Measurements from ENCODE around the gene POLR3E. TPM values are rescaled to one million over a fixed set of nuclear protein-coding genes. Genes with fewer than 3 reads are reported as not detected.

The POLR3E gene
- total and polyA plus RNA-seq, 4 donors, result 16.0 to 42.9 (median 18.3) TPM

DNA sequence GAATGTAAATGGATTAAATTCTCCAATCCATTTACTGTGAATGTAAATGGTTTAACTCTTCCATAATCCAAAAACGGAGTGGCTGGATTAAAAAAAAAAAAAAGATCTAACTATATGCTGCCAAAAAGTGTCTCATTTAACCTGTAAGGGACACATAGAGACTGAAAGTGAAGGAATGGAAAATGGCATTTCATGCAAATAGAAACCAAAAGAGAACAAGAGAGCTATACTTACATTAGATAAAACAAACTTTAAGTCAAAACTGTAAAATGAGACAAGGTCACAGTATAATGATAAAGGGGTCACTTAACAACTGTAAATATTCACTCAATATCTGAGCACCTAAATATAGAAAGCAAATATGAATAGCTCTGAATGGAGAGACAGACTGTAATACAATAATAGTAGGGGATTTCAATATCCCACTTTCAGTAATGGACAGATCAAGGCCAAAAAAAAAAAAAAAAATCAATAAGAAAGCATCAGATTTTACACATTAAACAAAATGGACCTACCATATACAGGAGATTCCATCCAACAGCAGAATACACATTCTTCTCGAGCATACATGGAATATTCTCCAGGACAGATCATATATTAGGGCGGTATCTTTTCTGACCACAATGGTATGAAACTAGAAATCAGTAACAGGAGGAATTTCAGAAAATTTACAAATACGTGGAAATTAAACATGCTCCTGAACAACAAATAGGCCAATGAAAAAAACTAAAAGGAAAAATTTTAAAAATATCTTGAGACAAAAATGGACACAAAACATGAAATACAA, 40.8 kb downstream of the POLR3E start:
- DNase-seq (ENCODE audit: low spot score), result no peak
- no peaks in the 10 kb centered on the region for H3K4me1 ChIP-seq (ENCODE audit: control insufficient read depth in 4 of 4, insufficient read depth in 4 of 4, low read length in 3 of 4)
- 97% methylated on average over 4 of the region's 4 CpGs for WGBS
- TF ChIP-seq, protein P1, sequence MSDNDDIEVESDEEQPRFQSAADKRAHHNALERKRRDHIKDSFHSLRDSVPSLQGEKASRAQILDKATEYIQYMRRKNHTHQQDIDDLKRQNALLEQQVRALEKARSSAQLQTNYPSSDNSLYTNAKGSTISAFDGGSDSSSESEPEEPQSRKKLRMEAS (IDR thresholded peaks at IDR 0.05), result no peak
- TF ChIP-seq, protein P2, sequence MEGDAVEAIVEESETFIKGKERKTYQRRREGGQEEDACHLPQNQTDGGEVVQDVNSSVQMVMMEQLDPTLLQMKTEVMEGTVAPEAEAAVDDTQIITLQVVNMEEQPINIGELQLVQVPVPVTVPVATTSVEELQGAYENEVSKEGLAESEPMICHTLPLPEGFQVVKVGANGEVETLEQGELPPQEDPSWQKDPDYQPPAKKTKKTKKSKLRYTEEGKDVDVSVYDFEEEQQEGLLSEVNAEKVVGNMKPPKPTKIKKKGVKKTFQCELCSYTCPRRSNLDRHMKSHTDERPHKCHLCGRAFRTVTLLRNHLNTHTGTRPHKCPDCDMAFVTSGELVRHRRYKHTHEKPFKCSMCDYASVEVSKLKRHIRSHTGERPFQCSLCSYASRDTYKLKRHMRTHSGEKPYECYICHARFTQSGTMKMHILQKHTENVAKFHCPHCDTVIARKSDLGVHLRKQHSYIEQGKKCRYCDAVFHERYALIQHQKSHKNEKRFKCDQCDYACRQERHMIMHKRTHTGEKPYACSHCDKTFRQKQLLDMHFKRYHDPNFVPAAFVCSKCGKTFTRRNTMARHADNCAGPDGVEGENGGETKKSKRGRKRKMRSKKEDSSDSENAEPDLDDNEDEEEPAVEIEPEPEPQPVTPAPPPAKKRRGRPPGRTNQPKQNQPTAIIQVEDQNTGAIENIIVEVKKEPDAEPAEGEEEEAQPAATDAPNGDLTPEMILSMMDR (IDR thresholded peaks at IDR 0.05; ENCODE audit: low read depth, low read length, missing input control), result no peak
- no peak for TF ChIP-seq ATF3 (IDR thresholded peaks at IDR 0.05)
- TF ChIP-seq, protein P3, sequence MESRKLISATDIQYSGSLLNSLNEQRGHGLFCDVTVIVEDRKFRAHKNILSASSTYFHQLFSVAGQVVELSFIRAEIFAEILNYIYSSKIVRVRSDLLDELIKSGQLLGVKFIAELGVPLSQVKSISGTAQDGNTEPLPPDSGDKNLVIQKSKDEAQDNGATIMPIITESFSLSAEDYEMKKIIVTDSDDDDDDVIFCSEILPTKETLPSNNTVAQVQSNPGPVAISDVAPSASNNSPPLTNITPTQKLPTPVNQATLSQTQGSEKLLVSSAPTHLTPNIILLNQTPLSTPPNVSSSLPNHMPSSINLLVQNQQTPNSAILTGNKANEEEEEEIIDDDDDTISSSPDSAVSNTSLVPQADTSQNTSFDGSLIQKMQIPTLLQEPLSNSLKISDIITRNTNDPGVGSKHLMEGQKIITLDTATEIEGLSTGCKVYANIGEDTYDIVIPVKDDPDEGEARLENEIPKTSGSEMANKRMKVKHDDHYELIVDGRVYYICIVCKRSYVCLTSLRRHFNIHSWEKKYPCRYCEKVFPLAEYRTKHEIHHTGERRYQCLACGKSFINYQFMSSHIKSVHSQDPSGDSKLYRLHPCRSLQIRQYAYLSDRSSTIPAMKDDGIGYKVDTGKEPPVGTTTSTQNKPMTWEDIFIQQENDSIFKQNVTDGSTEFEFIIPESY (IDR thresholded peaks at IDR 0.05), result no peak
- TF ChIP-seq HNF4A (conservative IDR thresholded peaks at IDR 0.05), result no peak
- TF ChIP-seq JUND (IDR thresholded peaks at IDR 0.05), result no peak
- TF ChIP-seq, protein P4, sequence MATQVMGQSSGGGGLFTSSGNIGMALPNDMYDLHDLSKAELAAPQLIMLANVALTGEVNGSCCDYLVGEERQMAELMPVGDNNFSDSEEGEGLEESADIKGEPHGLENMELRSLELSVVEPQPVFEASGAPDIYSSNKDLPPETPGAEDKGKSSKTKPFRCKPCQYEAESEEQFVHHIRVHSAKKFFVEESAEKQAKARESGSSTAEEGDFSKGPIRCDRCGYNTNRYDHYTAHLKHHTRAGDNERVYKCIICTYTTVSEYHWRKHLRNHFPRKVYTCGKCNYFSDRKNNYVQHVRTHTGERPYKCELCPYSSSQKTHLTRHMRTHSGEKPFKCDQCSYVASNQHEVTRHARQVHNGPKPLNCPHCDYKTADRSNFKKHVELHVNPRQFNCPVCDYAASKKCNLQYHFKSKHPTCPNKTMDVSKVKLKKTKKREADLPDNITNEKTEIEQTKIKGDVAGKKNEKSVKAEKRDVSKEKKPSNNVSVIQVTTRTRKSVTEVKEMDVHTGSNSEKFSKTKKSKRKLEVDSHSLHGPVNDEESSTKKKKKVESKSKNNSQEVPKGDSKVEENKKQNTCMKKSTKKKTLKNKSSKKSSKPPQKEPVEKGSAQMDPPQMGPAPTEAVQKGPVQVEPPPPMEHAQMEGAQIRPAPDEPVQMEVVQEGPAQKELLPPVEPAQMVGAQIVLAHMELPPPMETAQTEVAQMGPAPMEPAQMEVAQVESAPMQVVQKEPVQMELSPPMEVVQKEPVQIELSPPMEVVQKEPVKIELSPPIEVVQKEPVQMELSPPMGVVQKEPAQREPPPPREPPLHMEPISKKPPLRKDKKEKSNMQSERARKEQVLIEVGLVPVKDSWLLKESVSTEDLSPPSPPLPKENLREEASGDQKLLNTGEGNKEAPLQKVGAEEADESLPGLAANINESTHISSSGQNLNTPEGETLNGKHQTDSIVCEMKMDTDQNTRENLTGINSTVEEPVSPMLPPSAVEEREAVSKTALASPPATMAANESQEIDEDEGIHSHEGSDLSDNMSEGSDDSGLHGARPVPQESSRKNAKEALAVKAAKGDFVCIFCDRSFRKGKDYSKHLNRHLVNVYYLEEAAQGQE (IDR thresholded peaks at IDR 0.05), result no peak
- no peak for TF ChIP-seq TAF1 (conservative IDR thresholded peaks at IDR 0.05)
- no peak for TF ChIP-seq RAD21 (IDR thresholded peaks at IDR 0.05)
- no peak overlapping the region for H3K27ac ChIP-seq (ENCODE audit: low read depth in 1 of 2, low read length in 2 of 2)
- no peak overlapping the region for H3K9ac ChIP-seq (ENCODE audit: low read depth in 1 of 2, low read length in 2 of 2)
- H3K9me3 ChIP-seq (ENCODE audit: control insufficient read depth in 4 of 4, low read length in 3 of 4), result peaks cover 2 to 5% (median 4%) of the 10 kb centered on the region in 4 donors
- H3K36me3 ChIP-seq (ENCODE audit: control insufficient read depth in 4 of 4, insufficient read depth in 3 of 4, low read depth in 1 of 4, low read length in 3 of 4), result peaks cover 3 to 22% (median 16%) of the 10 kb centered on the region in 4 donors
- no peaks in the 10 kb centered on the region for H3K27me3 ChIP-seq (ENCODE audit: control insufficient read depth in 4 of 4, insufficient read depth in 4 of 4, low read length in 3 of 4)
- no peak overlapping the region for H3K4me3 ChIP-seq (ENCODE audit: low read depth in 1 of 3, low read length in 3 of 3)

DNA sequence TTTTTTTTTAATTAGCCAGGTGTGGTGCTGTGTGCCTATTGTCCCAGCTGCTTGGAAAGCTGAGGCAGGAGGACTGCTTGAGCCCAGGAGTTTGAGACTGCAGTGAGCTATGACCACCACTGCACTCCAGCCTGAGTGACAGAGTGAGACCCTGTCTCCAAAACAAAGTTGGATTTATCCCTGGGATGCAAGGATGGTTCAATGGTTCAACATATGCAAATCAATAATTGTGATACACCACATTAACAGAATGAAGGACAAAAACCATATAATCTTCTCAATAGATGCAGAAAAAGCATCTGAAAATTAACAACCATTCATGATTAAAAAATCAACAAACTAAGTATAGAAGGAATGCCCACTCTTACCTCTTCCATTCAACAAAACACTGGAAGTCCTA, 43.7 kb downstream of the POLR3E start:
- no peak overlapping the region for H3K9ac ChIP-seq (ENCODE audit: low read depth in 1 of 2, low read length in 2 of 2)
- H3K9me3 ChIP-seq (ENCODE audit: control insufficient read depth in 4 of 4, low read length in 3 of 4), result peaks cover 2 to 5% (median 4%) of the 10 kb centered on the region in 4 donors
- no peak overlapping the region for H3K27ac ChIP-seq (ENCODE audit: low read depth in 1 of 2, low read length in 2 of 2)
- DNase-seq (ENCODE audit: low spot score), result no peak
- H3K4me1 ChIP-seq (ENCODE audit: control insufficient read depth in 4 of 4, insufficient read depth in 4 of 4, low read length in 3 of 4), result no peaks in the 10 kb centered on the region
- H3K27me3 ChIP-seq (ENCODE audit: control insufficient read depth in 4 of 4, insufficient read depth in 4 of 4, low read length in 3 of 4), result no peaks in the 10 kb centered on the region
- H3K36me3 ChIP-seq (ENCODE audit: control insufficient read depth in 4 of 4, insufficient read depth in 3 of 4, low read depth in 1 of 4, low read length in 3 of 4), result peaks cover 0 to 8% (median under 1%) of the 10 kb centered on the region in 4 donors
- H3K4me3 ChIP-seq (ENCODE audit: low read depth in 1 of 3, low read length in 3 of 3), result no peak overlapping the region
- TF ChIP-seq, protein P1 (IDR thresholded peaks at IDR 0.05), result no peak
